ENCODE data around the gene PFDN4. TPM values are rescaled to one million over a fixed set of nuclear protein-coding genes. Genes with fewer than 3 reads are reported as not detected.
"Not testable (repeated sequence)": the region's sequence is repeated elsewhere in the genome, so short reads cannot be mapped to it uniquely, and the experiment has no call there.

Gene PFDN4
- total RNA-seq, 1 experiment from 2014 or later, result 149 TPM

DNA sequence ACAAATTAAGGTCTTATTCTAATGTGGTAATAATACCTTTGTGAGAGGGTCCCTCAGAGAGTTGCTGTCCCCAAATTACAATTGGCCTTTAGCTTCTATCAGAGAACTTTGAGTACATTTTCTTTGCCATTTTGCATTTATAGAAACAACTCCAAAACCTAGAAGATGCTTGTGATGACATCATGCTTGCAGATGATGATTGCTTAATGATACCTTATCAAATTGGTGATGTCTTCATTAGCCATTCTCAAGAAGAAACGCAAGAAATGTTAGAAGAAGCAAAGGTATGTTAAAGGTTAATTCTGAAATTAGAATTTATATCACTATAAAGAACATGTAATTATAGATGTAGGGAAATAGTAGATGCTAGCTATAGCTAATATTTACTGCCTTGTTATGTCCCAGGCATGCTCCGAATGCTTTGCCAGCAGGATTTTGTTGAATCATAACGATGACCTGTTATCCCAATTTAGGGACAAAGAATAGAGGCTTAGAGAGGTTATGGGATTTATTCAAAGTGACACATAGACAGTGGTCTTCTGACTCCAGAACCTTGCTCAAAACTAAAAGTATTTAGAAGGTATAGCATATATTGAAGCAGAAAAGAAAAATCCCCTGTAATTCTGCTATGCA lies 7.4 kb downstream of the PFDN4 start:
- in situ Hi-C loops (cut with HindIII; ENCODE audit: low pct_unique_long_range_greater_than_20kb, low sequenced_read_pairs), result no loop called here
- DNase-seq (ENCODE audit: low read depth, low spot score), result no peak

DNA sequence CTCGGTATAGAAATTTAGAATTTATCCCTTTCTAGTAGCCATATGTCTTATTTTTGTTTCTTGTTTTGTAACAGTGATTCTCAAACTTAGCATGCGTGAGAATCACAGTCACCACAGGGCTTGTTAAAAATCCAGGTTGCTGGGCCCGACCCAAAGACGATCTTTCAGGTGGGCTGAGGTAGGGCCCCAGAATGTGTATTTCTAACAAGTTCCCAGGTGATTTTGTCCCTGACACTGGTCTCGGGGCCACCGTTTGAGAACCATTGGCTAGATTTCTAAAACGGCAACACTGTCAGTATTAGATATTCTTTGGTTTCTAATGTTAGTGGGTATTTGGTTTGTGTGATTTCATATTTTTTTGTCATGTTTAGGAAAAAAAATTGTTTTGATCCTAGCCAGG lies 9.9 kb downstream of the PFDN4 start:
- DNase-seq (ENCODE audit: low read depth, low spot score), result no peak
- in situ Hi-C loops (cut with HindIII; ENCODE audit: low pct_unique_long_range_greater_than_20kb, low sequenced_read_pairs), result no loop called here

DNA sequence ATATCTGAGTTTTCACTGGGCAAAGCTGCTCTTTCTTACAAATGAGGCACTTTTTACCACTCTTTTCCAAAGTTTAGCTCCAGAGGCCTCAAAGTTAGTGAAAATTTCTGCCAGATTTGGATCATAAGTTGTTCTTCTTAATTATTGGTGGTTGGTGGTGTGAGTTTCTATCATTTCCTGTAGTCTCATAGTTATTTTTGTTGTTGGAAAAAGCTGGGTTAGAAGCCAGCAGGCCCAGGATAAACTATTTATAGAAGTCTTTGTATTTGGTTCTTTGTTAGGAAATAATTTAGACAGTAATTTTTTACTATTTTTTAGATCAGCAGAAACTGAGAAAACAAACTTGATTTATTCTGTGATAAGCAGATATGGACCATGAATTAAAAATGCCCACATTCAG lies 10.6 kb downstream of the PFDN4 start:
- in situ Hi-C loops (cut with HindIII; ENCODE audit: low pct_unique_long_range_greater_than_20kb, low sequenced_read_pairs), result no loop called here
- DNase-seq (ENCODE audit: low read depth, low spot score), result no peak

DNA sequence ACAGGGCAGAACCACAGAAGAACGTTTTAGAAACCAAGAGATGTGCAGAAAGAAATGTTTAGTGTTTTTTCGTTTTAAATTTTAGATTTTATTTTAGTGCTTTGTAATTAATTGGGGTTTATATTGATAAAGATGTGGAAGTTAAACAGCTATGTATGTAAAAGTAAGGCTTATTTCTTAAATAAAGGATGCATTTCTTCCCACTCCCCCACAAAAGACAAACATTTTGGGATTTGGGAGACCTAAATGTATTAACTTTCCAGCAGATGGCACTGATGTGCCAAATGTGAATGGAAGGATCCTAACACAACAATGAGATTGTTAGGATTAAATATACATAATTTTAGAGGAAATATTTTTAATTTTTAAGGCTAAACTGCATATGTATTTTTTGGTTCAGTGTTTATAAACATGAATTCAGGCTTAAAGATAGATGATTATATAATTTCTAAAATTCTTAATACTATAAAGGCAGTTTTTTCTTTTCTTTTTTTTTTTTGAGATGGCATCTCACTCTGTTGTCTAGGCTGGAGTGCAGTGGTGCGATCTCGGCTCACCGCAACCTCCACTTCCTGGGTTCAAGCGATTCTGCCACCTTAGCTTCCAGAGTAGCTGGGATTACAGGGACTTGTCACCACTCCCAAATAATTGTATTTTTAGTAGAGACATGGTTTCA lies 12.0 kb downstream of the PFDN4 start:
- peak; percentile 73 for DNase-seq (ENCODE audit: low read depth, low spot score)
- in situ Hi-C loops (cut with HindIII; ENCODE audit: low pct_unique_long_range_greater_than_20kb, low sequenced_read_pairs), result no loop called here

DNA sequence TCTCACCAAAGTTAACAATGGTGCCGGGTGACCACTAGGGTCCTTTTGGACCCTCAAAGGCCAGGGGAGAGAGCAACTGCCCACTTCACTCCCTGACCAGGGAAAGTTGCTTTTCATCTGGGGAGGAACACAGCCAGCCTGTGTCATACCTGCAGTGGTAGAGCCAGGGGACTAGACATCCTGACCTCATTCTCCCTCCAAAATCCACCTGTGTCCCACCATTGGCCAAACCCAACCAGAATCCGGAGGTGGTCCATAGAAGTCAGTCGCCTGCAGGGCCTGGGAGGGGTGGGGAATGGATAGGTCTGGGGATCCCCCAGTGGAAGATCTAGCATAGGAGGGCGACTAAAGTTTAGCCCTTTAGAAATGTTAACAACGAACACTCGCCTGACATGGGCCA lies 12.8 kb downstream of the PFDN4 start:
- in situ Hi-C loops (cut with HindIII; ENCODE audit: low pct_unique_long_range_greater_than_20kb, low sequenced_read_pairs), result no loop called here
- no peak for DNase-seq (ENCODE audit: low read depth, low spot score)

DNA sequence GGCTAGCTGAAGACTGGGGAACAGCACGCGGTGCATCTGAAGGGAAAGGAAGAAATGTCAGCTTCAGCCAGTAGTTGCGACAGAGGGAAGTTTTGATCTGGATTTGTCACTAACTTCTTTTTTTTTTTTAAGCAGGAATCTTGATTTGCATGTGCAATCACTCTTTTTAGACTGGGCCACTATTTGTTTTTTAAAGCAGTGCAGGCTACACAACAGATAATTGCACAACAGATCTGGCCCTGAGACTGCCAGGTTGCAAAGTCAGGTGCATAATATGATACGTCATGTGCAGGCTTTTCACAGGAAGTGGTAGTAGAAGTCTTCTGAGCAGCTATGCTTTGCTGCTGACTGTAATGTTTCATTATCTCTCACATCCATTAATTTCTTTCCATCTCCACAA lies 13.5 kb downstream of the PFDN4 start:
- in situ Hi-C loops (cut with HindIII; ENCODE audit: low pct_unique_long_range_greater_than_20kb, low sequenced_read_pairs), result no loop called here
- peak; percentile 45 for DNase-seq (ENCODE audit: low read depth, low spot score)

DNA sequence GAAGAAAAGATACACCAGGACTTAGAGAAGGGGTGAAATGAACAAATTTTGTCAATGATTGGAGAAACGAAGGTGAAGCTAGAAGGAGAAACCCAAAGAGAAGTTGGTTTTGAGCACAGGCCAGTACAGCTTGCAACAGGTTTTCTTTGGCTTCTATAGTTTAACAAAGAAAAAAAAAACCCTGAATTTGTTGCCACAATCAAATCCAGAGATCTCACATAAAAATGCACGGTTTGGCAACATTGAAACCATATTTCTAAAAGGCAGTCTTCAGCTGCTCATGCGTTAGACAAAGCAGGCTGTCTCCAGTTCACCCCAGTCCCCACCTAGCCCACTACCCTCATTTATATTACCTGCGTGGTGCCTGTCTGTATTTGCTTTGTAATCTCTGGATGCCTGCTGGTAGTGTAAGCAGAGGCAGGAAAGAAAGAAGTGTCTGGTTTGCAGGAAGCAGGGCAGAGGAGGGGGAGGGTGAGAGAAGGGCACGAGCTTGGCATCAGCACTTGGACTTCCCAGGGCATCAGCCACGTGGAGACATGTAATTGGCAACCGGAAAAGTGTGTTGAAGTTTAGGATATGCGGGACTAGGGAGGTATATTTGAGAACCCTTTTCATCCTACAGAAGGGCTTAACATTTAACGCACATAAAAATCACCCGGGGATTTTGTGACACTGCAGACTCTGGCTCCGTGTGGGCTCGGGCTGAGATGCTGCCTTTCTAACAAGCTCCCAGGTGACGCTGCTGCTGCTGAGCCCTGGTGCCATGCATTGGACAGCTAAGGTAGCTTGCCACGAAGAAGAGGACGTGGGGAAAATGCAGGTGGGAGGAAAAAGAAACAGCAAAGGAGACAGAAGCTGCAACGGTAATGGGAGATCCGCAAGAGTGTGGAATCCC lies 14.4 kb downstream of the PFDN4 start:
- in situ Hi-C loops (cut with HindIII; ENCODE audit: low pct_unique_long_range_greater_than_20kb, low sequenced_read_pairs), result no loop called here
- no peak for DNase-seq (ENCODE audit: low read depth, low spot score)

DNA sequence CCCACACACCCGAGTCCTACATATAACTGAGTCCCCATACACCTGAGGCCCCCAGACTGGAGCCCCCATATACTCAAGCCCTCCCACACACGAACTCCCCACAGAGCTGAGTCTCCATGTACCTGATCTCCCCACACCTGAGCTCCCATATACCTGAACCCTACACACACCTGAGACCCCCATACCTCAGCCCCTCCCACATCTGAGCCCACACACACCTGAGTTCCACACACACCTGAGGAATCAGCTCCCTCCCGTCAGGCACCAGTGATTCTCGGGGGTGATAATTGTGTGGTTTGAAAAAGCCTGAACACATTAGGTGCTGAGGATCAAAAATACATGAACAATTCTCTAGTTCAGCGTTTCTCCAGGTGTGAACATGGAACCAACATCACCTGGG lies 15.4 kb downstream of the PFDN4 start:
- in situ Hi-C loops (cut with HindIII; ENCODE audit: low pct_unique_long_range_greater_than_20kb, low sequenced_read_pairs), result no loop called here
- no peak for DNase-seq (ENCODE audit: low read depth, low spot score)

DNA sequence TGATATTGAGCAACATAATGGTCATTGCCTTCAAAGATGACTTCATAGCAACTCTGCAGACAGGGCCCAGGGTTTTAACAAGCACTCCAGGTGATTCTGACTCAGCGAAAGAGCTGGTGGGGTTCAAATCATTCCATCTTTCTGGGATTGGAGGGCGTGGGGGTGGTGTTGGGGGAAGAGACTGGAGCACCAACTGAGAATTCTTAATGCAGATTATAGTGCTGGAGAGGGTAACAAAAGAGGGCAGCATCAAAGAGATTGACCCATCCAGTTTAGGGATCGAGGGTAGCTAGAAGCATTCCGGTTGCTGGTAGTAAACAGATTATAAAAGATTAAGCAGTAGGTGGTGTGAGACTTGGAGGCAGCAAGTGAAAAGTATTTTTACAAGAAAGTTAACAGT lies 15.9 kb downstream of the PFDN4 start:
- DNase-seq (ENCODE audit: low read depth, low spot score), result no peak

DNA sequence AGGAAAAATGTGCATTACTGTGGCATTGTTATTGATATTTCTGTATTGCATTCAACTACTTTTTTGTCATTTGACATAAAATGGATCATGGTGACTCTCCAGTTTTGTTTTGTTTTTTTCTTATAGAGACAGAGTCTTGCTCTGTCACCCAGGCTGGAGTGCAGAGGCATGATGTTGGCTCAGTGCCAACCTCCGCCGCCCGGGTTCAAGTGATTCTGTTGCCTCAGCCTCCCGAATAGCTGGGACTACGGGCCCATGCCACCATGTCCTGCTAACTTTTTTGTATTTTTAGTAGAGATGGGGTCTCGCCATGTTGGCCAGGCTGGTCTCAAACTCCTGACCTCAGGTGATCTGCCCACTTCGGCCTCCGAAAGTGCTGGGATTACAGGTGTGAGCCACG lies 16.8 kb downstream of the PFDN4 start:
- DNase-seq (ENCODE audit: low read depth, low spot score); in situ Hi-C loops (cut with HindIII; ENCODE audit: low pct_unique_long_range_greater_than_20kb, low sequenced_read_pairs): not testable (repeated sequence)

More for the DNA sequence above, 15.9 kb downstream of the PFDN4 start:
- in situ Hi-C loops (cut with HindIII; ENCODE audit: low pct_unique_long_range_greater_than_20kb, low sequenced_read_pairs), result no loop called here

DNA sequence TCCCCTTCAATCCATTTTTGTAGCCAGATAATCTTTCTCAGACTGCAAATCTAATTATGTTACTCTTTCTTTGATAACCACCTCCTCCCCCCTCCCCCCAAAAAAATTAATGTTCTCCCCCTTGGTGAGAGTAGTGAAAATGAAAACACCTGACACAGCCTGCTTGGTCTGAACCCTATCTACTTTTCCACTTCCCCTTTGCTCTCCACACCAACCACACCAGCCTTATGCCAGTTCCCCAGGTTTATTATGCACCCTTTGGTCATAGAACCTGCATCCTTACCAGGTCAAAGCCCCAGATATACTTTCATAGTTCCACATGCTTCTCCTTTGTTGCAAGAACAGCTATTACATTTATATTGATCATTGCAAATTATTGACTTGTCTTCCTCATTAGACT lies 19.4 kb downstream of the PFDN4 start:
- in situ Hi-C loops (cut with HindIII; ENCODE audit: low pct_unique_long_range_greater_than_20kb, low sequenced_read_pairs), result no loop called here
- DNase-seq (ENCODE audit: low read depth, low spot score), result no peak

DNA sequence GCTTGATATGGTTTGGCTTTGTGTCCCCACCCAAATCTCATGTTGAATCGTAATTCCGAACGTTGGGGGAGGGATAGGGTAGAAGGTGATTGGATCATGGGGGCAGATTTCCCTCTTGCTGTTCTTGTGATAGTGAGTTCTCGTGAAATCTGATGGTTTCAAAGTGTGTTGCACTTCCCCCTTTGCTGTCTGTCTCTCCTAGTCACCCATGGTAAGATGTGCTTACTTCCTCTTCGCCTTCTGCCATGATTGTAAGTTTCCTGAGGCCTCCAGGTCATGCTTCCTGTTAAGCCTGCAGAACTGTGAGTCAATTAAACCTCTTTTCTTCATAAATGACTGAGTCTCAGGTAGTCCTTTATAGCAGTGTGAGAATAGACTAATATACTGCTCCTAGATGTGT lies 19.9 kb downstream of the PFDN4 start:
- DNase-seq (ENCODE audit: low read depth, low spot score), result no peak
- in situ Hi-C loops (cut with HindIII; ENCODE audit: low pct_unique_long_range_greater_than_20kb, low sequenced_read_pairs), result no loop called here

DNA sequence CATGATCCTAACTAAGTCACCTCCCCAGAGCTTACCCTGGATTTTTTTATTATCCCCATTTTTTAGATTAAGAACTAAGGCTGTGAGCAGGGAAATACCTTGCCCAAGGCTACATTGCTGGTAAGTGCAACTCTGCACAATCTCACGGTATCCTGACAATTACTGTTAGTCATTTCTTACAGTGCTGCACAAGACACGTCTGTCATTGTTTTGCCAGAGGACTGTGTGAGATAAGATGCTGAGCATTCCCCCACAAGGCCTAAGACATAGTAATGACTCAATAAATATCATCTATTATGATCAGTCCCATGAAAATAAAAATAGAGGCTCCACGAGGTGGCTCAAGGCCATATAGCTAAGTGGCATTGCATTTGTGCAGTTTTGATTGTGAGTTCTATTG lies 21.0 kb downstream of the PFDN4 start:
- in situ Hi-C loops (cut with HindIII; ENCODE audit: low pct_unique_long_range_greater_than_20kb, low sequenced_read_pairs), result no loop called here
- DNase-seq (ENCODE audit: low read depth, low spot score), result no peak

DNA sequence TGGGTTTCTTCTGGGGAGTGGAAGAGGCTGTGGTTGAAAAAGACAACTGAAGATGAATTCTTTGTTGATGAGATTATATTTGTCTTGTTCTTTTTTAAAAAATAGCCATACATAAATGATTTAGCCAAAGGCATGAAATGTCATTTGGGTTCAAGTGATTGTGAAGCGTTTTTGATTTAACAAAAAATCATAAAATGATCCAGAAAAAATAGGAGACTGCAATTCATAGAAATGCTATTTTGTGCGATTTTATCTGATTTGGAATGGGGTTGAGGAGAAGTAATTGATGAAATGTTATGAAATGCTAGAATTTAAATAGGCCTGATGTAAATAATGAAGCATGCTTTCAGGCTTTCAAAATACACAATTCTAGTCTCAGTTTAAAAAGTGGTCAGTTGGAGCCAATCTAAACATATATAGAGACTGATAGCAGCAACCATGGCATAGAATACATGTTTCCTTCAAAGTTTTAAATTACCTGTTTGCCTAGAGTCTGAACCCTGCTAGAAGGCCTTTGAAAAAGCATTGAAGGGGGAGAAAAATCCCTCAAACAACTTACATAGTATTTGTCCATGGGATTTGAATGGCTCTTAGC lies 21.8 kb downstream of the PFDN4 start:
- DNase-seq (ENCODE audit: low read depth, low spot score), result no peak
- in situ Hi-C loops (cut with HindIII; ENCODE audit: low pct_unique_long_range_greater_than_20kb, low sequenced_read_pairs), result no loop called here

DNA sequence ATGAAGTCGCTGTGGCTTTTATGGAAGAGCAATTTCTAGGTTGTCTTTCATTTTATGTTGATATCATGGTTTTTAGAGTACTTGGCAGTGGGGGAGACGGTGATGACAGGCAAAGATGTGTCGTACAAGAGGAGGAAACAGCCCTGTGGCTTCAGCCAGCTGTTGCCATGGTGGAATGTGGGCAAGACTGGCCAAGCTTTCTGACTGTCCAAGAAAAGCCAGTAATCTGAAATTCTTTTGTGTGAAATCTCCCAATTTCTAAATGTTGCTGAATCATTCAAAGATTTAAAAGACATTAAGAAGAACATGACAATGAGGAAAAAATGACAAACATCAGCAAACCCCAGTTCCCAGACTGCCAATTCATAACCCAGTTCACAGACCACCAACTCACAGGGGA lies 23.1 kb downstream of the PFDN4 start:
- no peak for DNase-seq (ENCODE audit: low read depth, low spot score)
- in situ Hi-C loops (cut with HindIII; ENCODE audit: low pct_unique_long_range_greater_than_20kb, low sequenced_read_pairs), result no loop called here

DNA sequence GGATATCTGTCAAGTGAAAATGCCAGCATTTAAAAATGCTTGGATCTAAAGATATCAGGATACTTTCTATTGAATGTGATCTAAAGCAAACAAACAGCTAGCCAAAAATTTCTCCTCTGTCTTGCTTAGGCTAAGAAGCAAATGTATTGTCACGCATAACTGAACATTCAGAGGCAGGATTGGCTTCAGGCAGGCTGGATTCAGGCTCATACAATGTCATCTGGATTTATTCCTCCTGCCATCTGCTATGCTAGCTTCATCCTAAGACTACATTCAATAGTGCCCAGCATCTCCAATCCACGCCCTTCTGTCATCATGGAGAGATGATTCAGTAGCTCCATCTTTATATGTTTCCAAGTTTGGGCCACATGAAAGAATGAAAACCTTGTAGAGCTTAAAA lies 27.1 kb downstream of the PFDN4 start:
- in situ Hi-C loops (cut with HindIII; ENCODE audit: low pct_unique_long_range_greater_than_20kb, low sequenced_read_pairs), result no loop called here
- DNase-seq (ENCODE audit: low read depth, low spot score), result no peak

DNA sequence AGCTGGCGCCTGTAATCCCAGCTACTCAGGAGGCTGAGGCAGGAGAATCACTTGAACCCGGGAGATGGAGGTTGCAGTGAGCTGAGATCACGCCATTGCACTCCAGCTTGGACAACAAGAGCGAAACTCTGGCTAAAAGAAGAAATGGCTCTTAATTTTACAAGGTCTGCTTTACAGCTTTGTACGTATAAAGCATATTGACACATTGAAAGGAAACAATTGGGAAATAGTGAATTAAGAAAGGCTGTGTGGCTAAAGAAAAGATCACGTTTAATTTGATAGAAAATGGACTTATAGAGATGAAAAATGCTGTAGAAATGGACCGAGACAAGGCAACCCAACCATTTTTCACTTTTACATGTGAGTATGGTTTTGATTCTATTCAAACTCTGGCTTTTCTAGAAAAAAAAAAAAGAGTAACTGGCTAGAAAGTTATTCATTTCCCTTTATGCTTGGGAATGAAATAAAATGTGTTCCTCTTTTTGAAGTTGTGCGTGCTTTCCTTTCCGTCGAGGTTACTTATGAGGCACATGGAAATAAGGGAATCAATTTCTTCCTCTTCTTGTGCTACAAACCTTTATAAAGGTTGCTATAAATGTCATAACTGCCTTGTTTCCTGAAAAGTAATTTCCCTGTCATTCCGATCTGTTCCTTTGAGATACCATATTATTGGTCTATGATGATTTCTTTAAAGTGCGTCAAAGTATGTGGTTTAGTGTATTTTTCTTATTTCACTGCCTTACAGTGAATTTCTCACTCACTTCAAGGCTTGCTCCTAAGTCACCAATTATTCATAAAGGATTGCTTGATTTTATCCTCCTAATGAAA lies 29.4 kb downstream of the PFDN4 start:
- no peak for DNase-seq (ENCODE audit: low read depth, low spot score)
- in situ Hi-C loops (cut with HindIII; ENCODE audit: low pct_unique_long_range_greater_than_20kb, low sequenced_read_pairs), result no loop called here

DNA sequence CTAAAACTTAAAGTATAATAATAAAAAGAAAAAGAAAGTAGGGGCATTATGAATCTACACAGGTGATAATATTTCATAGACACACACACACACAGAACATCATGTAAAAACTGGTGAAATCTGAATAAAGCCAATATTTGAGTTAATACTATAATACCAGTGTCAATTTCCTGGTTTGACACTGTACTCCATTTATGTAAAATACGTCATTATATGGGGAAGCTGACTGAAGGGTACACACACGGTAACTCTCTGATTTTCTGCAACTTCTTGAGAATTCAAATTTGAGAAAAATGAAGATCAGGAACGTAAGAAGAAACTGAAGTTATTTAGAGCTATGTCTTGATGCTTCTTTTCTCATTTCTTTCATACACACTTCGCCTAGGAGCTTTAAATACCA lies 36.2 kb downstream of the PFDN4 start:
- in situ Hi-C loops (cut with HindIII; ENCODE audit: low pct_unique_long_range_greater_than_20kb, low sequenced_read_pairs), result no loop called here
- DNase-seq (ENCODE audit: low read depth, low spot score), result no peak
